ENCODE data around the gene DNAJA3.

DNA sequence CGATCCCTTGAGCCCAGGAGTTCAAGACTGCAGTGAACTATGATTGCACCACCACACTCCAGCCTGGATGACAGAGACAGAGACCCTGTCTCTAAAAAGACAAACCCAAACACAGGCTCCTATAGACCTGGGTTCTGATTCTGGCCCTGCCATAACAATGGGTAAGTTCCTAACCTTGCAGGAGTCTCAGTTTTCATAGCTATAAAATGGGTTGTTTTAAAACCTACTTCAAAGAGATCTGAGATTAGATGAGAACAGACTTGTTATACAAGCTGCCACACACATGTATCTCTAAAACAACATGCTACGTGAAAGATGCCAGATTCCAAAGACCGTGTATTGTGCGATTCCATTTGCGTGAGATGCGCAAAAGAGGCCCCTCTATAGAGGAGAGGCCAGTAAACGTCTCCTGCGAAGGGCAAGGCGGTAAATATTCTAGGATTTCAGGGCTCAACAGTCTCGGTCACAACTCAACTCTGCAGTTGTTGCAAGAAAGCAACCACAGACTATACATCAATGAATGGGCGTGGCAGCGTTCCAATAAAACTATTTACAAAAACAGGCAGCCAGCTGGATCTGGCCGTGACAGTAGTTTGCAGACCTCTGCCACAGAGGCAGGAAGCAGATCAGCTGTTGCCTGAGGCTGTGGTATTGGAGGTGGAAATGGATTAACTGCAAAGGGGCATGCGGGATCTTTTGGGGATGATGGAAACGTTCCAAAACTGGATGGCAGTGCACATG is 15.2 kb upstream of the DNAJA3 start:
- TF ChIP-seq POLR2A (IDR thresholded peaks at IDR 0.05): no peak
- TF ChIP-seq, protein P1, sequence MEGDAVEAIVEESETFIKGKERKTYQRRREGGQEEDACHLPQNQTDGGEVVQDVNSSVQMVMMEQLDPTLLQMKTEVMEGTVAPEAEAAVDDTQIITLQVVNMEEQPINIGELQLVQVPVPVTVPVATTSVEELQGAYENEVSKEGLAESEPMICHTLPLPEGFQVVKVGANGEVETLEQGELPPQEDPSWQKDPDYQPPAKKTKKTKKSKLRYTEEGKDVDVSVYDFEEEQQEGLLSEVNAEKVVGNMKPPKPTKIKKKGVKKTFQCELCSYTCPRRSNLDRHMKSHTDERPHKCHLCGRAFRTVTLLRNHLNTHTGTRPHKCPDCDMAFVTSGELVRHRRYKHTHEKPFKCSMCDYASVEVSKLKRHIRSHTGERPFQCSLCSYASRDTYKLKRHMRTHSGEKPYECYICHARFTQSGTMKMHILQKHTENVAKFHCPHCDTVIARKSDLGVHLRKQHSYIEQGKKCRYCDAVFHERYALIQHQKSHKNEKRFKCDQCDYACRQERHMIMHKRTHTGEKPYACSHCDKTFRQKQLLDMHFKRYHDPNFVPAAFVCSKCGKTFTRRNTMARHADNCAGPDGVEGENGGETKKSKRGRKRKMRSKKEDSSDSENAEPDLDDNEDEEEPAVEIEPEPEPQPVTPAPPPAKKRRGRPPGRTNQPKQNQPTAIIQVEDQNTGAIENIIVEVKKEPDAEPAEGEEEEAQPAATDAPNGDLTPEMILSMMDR (IDR thresholded peaks at IDR 0.05): no peak

Measured in body of pancreas (tissue), 4 donors.